Gastrocnemius medialis (tissue), 4 donors: Measurements from ENCODE around the gene ZFHX2.

Experiments used
- CTCF ChIP-seq, 5 experiments: fragments of 450-650 bp in 3 of 5; fragments of 200-600 bp in 2 of 5; sonication (generic) in 2 of 5; IDR thresholded peaks in 4 of 5; conservative IDR thresholded peaks in 1 of 5; 1 replicate in 4 of 5; 2 replicates in 1 of 5; pipeline ENCODE4 v1.5.1; 2016 to 2019; ENCODE audit warnings: antibody characterized with exemption in 5 of 5, mild to moderate bottlenecking in 3 of 5, moderate library complexity in 3 of 5
- POLR2A ChIP-seq, 2 donors: fragments of 450-650 bp; IDR thresholded peaks; one replicate each; pipeline ENCODE4 v1.6.1; 2017; ENCODE audit warnings: antibody characterized with exemption in 2 of 2, mild to moderate bottlenecking in 2 of 2, moderate library complexity in 2 of 2

- no peak for TF ChIP-seq CTCF (IDR thresholded peaks at IDR 0.05 in 4 of 5, conservative IDR thresholded peaks at IDR 0.05 in 1 of 5)
- TF ChIP-seq POLR2A (IDR thresholded peaks at IDR 0.05): no peak
Observed at GRCh38 chr14:23572836-23573235, 21.3 kb upstream of the ZFHX2 start.
